ENCODE results near the gene PRR5L.

The PRR5L gene, protein sequence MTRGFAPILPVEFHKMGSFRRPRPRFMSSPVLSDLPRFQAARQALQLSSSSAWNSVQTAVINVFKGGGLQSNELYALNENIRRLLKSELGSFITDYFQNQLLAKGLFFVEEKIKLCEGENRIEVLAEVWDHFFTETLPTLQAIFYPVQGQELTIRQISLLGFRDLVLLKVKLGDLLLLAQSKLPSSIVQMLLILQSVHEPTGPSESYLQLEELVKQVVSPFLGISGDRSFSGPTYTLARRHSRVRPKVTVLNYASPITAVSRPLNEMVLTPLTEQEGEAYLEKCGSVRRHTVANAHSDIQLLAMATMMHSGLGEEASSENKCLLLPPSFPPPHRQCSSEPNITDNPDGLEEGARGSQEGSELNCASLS

DNA sequence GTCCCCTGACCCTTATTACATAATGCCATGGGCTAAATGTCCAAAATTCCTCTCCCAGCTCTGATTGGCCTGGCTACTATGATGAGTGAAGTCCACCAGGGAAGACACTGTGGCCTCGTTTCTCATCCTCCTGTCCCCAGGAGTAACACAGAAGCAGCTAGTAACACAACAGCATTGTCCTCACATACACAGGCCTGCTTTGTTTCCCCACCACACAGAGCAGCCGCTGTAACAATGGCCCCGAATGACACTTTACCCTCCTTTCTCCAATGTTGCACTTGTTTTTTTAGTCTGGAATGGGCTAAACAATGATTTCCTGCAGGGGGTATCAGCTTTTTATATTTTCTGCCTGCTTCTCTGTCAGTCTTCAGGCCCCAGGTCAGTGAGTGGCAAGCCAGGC, at the start of gene PRR5L:
Gene PRR5L, plus strand, starts transcription at position 363 of the 400 bp plus-strand sequence. CDS start 104,834 bp downstream, outside the sequence.
- DNase-seq: no peak

- no peak for DNase-seq
Observed at GRCh38 chr11:36247493-36247892, 48.6 kb upstream of the PRR5L start.

- peak; percentile 7 to 63 for DNase-seq
Observed at GRCh38 chr11:36248436-36248835, 47.7 kb upstream of the PRR5L start.

DNA sequence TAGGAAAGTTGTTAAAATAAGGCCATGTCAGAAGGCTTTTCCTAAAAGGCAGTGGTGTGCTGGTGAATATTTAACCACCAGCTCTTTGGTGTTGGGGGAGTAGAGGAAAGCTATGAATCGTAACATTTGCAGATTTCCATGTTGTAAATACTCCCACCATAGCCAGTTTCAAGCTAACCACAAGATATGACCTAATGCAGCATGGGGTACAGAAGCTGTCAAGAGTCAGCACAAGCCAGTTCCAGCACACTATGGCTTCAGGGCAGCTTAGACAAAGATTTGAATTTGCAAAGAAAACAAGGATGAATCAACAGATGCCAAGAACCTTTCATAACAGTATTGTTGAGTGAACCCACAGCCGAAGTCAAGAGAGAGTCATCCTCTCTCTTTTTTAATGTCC, 46.8 kb upstream of the PRR5L start:
- no peak for DNase-seq

GRCh38 chr11:36251823-36252222, 44.3 kb upstream of the PRR5L start:
- DNase-seq: no peak

DNA sequence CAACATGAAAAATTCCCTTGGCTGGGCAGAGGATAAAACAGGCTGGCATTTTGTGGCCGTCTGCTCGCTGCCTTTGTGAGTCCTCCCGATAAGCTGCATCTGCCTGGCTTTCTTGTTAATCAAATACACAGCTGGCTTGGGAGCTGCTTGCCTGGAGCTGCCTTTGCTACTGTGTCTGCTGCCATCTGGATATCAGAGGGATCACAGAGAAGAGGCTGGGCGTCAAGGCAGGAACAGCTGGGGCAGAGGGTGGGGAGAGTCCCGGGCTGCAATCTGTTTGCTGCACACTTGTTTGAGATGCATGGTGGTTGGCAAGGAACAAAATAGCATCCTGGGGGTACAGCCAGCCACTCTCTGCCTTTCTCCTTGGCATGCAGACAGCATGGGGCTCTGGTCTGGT, 42.9 kb upstream of the PRR5L start:
- peak; percentile 96 to 98 for DNase-seq

GRCh38 chr11:36254713-36255112, 41.4 kb upstream of the PRR5L start:
- no peak for DNase-seq

GRCh38 chr11:36257351-36257750, 38.7 kb upstream of the PRR5L start:
- DNase-seq: no peak

- peak; percentile 78 to 91 for DNase-seq
Observed at GRCh38 chr11:36258730-36259360, 37.2 kb upstream of the PRR5L start.

DNA sequence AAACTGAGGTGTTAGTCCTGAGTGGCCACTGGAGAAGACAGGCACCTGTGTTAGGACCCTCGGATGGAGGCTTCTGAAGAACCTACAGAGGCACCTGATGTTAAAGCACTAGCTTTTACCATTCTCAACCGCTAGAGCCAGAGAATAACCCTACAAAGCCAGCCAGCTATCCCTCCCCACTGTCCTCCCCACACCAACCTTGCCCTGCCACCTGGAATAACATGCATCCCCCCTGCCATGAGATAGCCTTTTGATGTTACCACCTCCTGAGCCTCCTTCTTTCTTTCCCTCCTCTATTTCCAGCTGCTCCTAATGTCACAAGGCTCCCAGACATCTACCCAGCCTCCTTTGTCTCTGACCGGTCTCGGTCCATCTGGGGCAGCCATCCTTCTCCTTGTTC, 35.0 kb upstream of the PRR5L start:
- no peak for DNase-seq

- DNase-seq: peak; percentile 39 to 73
Observed at GRCh38 chr11:36264011-36264972, 31.8 kb upstream of the PRR5L start.

DNA sequence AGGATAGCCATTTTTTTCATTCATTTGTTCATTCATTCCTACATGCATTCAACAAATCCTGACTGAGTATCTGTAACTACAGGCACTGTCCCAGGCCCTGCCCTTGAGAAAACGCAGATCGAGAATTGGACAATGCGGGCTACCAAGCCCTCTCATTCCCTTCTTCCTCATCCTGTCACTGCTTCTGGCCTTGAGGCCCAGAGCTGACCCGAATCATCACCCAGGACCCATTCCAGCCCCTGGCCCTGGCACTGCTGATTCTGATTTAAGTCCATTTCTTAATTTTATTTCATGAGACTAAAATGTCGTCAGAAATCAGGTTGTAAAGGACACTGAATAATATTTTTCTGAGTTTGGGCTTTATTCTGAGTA, 31.1 kb upstream of the PRR5L start:
- DNase-seq: no peak

- DNase-seq: peak; percentile 26 to 55
Observed at GRCh38 chr11:36265793-36266628, 30.1 kb upstream of the PRR5L start.

DNA sequence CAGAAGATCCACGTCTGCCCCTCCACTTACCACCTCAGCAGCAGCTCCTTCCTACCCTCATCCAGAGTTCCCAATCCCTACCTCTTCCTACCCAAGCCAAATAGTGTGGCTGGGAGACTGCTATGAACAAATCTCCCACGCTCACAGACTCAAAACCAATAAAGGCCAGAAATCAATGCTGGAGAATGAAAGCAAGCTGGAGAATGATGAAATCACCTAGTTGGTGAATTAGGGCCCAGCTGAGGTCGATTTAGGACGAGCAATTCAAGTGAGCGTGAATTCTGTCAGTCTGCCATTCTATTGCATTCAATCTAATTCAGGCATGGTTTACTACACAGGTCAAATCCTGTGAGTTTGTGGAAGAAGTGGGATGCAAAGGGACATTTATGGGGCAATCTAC, 29.3 kb upstream of the PRR5L start:
- DNase-seq: no peak

DNA sequence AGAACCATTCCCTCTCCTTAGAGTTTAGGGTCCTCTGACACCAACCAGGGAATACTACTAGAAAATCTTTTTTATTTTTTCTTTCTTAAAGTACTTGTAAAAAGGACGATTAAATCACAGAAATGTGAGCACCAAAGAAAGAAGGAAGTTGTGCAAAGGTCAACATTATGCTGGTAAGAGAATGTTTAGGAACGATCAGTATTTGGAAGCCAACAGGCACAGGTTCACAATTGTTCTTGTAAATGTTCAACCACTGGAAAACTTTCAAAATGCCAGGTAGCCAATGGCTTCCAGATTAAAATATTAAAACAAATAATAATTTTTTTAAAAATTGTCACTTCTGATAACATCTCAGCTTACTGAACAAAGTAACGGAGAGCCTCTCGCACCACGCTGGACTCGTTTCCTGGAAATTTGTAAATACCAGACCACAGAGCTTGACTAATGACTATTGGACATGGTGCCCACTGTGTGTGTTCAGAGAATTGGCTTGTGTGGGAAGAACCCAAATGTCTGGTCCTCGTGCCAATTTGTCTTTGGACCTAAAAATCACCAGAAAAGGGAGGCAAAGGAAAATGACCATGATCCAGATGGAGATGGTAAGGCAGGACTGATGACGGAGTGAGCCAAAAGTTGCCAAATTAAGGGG, 27.6 kb upstream of the PRR5L start:
- no peak for DNase-seq

DNA sequence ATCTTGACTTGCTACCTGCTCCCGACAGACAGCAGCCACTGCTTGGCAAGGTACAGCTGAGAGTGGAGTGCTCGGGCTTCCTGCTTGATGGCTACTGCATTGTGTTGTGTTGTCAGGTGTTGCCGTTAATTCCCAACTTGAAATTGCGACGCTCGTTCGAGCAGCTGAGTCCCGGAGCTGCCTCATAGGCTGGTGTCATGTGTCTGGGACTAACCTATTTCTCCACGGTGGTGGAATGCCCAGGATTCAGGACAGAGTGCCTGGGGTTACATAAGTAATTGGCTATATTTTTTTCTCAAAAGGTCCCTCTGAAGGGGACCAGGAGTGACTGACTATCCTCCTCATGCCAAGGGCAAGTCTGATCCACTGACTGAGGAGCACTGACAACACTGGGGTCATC, 25.4 kb upstream of the PRR5L start:
- peak in 1 of 2 experiments; percentile 50 for DNase-seq

DNA sequence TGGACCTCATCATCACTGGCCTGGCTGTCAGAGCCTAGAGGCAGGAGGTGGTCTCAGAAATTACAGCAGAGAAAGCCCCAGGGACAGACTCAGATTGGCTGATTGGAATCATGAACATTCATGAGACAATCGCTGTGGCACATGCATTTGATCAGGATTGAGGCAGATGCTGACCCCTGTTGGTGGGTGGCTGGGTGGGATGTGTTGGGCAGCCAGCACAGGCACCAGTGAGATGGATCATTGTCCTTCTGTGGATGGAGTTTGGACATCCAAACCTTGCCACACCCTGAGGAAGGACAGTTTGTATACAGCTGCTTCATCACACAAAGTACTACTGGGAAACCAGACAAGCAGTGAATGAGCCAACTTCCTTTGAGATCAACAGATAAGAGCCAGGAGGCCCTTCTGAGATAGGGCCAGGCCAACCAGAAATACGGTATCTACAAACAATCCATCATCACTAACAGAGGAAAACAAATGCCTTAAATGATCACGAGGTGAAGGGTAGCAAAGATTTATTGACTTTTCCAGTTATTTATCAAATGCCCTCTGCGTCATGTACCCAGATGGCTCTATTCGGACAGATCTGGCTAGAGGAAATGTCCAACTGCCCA, 24.2 kb upstream of the PRR5L start:
- DNase-seq: peak in 1 of 2 experiments; percentile 25

GRCh38 chr11:36273110-36273509, 23.0 kb upstream of the PRR5L start:
- peak; percentile 83 to 94 for DNase-seq

DNA sequence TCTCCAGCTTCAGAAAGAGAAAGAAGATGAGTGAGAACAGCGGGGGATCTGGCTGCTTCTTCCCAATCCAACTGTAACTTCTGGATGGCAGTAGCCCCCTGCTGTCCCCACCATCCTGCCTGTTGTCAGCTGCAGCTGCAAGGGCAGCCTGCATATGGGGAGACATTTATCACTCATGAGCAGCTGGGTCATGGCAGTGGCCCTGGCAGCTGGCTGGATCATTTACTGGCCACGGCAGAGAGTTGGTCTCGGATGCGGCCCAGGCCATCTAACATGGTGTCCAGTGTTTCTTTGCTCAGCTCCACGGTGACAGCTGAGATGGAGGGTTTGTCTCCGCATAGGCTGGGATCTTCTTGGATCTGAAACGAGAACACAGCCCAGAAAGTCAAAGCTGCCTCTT, 21.7 kb upstream of the PRR5L start:
- no peak for DNase-seq

- DNase-seq: peak in 1 of 2 experiments; percentile 8
Observed at GRCh38 chr11:36278531-36279282, 17.4 kb upstream of the PRR5L start.

DNA sequence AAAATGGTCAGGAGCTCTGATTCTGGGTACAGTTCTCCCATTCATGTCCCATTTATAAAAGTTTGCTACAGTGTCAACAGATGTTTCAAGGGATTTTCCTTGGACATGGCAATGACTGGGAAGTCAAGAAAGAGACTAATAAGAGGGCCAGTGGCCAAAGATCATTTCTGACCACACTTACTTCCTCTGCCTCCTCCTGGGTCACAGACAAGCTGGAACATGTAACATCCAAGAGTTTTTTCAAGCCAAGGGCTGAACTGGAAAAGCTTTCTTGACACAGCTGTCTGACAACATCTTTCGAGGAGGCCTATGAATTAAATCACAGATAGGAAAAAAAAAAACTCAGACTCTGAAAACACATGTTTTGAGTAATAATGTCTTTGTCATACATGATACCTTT, 15.6 kb upstream of the PRR5L start:
- no peak for DNase-seq

All from NCI-H524 (cell line).